HG02970 (cell line): ENCODE data around the gene XRN2.
"Not testable (repeated sequence)": the region's sequence is repeated elsewhere in the genome, so short reads cannot be mapped to it uniquely, and the experiment has no call there.

Experiments used
- ATAC-seq: cut with Tn5 transposase; IDR thresholded peaks from one replicate; pipeline ENCODE4 v1.9.1; 2021; ENCODE audit warnings: mild to moderate bottlenecking, moderate library complexity, moderate number of reproducible peaks; ENCODE audit not compliant: unreplicated experiment, low FRiP score

The XRN2 gene

GRCh38 chr20:21413996-21414395, 110.9 kb downstream of the XRN2 start:
- not testable (repeated sequence) for ATAC-seq

- ATAC-seq = not testable (repeated sequence)
These were observed 116.0 kb downstream of the XRN2 start for GRCh38 chr20:21419147-21419546.

DNA sequence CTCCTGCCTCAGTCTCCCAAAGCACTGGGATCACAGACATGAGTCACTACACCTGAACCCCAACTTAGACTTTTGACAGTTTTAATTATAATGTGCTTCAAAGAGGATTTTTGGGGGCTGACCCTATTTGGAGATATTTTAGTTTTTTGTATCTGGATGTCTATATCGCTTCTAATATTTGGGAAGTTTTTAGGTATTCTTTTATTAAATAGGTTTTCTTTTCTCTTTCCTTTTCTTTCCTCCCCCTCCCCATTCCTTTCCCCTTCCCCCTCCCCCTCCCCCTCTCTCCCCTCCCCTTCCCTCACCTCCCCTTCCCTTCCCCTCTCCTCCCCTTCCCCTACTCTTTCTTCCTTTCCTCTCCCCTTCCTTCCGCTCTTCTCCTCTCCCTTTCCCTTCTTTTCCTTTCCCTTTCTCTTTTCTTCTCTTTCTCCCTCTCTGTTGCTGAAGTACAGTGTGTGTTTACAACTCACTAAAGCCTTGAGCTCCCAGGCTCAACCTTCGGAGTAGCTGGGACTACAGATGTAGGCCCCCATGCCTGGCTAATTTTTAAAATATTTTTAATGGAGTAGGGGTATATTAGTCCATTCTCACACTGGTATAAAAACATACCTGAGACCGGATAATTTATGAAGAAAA, 118.6 kb downstream of the XRN2 start:
- ATAC-seq = no peak

GRCh38 chr20:21423712-21424111, 120.6 kb downstream of the XRN2 start:
- not testable (repeated sequence) for ATAC-seq

DNA sequence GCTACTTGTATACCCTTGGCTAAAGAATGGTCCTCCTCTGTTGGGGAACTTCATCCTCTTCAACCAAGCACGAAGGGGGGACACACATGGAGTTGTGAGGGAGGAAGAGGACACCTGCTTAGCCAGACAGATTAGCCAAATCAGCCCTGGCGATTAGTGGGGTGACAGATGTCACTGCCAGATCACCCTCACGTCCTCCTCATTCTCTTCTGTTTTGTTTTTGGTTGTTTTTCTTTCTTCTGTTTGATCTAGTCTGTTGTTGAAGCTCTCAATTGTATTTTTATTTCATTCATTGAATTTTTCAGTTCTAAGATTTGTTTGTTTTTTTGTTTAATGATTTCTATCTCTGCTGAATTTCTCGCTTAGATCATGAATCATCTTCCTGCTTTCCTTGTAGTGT, 121.7 kb downstream of the XRN2 start:
- ATAC-seq = no peak

DNA sequence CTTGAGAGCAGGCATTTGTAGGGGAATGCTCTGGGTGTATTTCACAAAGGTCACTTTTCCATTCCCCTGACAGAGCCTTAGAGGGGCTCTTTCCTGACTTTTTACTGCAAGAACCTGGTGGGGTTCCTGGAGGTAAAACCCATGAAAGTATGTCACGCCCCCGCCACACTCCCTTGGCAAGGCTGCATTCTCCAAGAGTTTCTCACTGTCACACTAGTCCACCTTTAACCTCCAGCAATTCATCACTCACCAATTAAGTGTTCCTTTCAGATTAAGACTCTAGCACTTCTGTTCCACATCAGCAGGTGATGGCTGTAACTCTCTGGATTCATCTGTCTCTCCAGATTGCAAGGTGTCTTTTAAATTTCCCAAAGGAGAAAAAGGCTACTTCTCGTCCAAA, 126.9 kb downstream of the XRN2 start:
- ATAC-seq = no peak

- ATAC-seq = no peak
These were observed 129.8 kb downstream of the XRN2 start for GRCh38 chr20:21432911-21433310.

DNA sequence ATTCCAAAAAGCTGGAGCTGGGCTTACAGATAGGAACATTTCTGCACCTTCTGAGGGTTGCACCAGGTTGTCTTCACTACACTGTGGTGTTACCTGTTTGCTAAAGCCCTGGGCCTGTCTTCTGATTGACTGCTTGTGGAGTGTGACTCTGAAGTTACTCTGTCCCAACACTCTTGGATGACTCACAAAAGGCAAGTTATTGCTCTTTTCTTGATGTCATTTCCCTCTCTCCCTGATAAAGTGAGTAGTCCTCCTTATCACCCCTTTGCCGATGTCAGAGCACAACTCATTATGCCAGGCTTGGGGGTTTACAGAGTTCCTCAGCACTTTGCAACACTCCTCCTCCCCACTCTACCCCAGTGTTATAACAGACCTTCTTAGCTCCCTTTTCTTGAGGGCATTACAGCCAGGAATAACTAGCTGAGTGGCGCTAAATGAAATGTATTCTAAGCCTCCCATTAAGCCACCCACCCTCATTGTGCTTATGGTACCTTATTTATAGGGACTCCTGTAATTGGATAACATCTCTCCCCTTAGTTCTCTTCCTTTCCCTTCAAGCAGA, 130.3 kb downstream of the XRN2 start:
- ATAC-seq = no peak

DNA sequence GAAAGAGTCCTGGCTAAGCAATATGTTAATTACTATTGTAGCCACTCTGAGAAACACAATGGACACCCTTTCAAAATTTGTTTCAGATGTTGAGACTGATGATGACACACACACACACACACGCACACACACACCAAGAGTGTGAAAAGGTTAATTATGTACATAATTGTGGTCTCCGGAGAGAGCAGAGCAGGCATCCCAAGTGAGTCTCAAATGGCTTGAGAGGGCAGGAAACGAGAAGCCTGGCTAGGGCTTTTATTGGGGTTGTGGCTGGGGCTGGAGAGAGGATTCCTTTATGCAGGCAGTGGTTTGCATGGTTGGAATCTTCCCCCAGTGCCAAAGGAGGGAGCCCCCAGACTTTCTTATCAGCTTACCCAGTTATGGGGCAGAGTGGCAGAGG, 132.4 kb downstream of the XRN2 start:
- ATAC-seq = no peak

DNA sequence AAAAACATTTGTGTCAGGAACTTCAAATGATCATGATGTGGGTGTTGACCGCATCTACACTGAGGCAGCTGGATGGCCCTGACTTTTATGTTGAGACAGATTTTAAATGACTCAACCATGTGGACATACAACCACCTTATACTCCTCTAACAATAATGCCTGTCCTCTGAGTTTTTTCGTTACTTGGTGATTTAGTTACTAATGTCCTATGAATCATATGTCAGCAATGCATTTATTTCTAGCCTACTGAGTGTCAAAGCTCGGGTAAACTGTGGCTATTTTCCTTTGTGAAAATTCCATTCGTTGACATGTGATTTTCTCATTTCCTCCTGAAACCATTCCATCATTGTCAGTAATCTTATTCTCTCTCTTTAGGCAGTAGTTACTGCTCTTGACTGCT, 133.1 kb downstream of the XRN2 start:
- ATAC-seq = no peak

DNA sequence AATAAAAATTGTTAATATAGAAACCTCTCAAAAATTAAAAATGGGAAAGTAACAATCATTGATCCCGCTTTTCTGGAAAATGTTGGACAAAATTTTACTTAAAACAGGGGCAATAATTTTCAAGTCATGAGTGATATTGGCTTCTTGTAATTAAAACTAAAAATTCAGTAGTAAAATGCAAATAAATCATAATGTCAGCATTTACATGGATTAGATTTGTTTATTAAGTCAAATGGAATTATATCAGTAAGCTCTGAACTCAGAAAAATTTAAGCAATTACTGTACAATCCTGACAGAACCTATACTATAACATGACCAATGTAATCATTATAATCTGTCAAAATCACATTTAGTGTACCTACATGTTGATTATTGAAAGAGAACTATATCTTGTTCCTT, 134.1 kb downstream of the XRN2 start:
- no peak for ATAC-seq

GRCh38 chr20:21437816-21438215, 134.7 kb downstream of the XRN2 start:
- ATAC-seq = no peak
